GM23248 (cell line): ENCODE results near the gene USP12.

ENCODE experiments used
- EZH2 ChIP-seq: fragments of 200-600 bp; sonication (generic); IDR thresholded peaks from 2 replicates; pipeline ENCODE4 v1.6.1; 2018; ENCODE audit warnings: antibody characterized with exemption, mild to moderate bottlenecking; ENCODE audit not compliant: insufficient read depth, poor library complexity, severe bottlenecking
- EZH2phosphoT487 ChIP-seq: fragments of 200-600 bp; sonication (generic); IDR thresholded peaks from 2 replicates; pipeline ENCODE4 v1.6.1; 2018; ENCODE audit warnings: antibody characterized with exemption, moderate library complexity, mild to moderate bottlenecking, low read depth; ENCODE audit not compliant: insufficient read depth

DNA sequence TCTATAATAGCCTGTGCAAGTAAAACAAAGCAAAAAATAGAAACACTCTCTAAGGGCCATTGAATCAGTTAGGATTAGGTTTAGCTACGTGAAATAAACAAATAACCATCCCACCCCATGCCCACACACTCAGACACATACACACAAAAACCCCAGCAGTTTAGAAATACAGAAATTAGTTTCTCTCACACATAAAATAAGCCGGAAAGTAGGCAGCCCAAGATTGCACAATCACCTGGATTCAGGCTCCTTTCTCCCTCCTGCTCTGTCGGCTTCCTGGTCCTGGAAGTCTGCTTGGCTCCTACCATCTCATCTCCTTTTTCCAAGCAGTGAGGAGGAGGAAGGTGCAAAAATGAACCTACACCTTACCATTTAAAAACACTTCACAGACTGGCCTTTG is 22.6 kb upstream of the USP12 start:
- TF ChIP-seq EZH2 (no peak), EZH2phosphoT487 (no peak)
